Nephron (organoid): ENCODE data around the gene CR1L.

Experiments
- H3K27ac Mint-ChIP-seq, 3 experiments: 2 replicates each; pipeline ENCODE4 v1.8.0; 2020; ENCODE audit warnings: mixed read lengths in 3 of 3, mild to moderate bottlenecking in 2 of 3, moderate library complexity in 1 of 3
- H3K27me3 Mint-ChIP-seq: 2 replicates; pipeline ENCODE4 v1.8.0; 2021; ENCODE audit warnings: low read depth, mild to moderate bottlenecking, moderate library complexity, mixed read lengths
- H3K36me3 Mint-ChIP-seq: 2 replicates; pipeline ENCODE4 v1.8.0; 2020; ENCODE audit warnings: low read depth, mixed read lengths
- H3K4me1 Mint-ChIP-seq: 2 replicates; pipeline ENCODE4 v1.8.0; 2020; ENCODE audit warnings: mixed read lengths
- H3K4me3 Mint-ChIP-seq, 3 experiments: 2 replicates each; pipeline ENCODE4 v1.8.0; 2020; ENCODE audit warnings: mild to moderate bottlenecking in 3 of 3, mixed read lengths in 3 of 3, moderate library complexity in 2 of 3
- H3K9me3 Mint-ChIP-seq: 2 replicates; pipeline ENCODE4 v1.8.0; 2020; ENCODE audit warnings: mixed read lengths
- CTCF ChIP-seq, 3 experiments: fragments of 200-600 bp; sonication (generic); IDR thresholded peaks; one replicate each; pipeline ENCODE4 v1.5.0; 2021; ENCODE audit warnings: antibody characterized with exemption in 3 of 3; ENCODE audit not compliant: unreplicated experiment in 3 of 3

CR1L gene

GRCh38 chr1:207740207-207740606, 95.3 kb downstream of the CR1L start:
- H3K4me1 Mint-ChIP-seq: no peaks in the 10 kb centered on the region
- peaks cover 5% of the 10 kb centered on the region for H3K27me3 Mint-ChIP-seq
- H3K9me3 Mint-ChIP-seq: peaks cover 10% of the 10 kb centered on the region
- H3K4me3 Mint-ChIP-seq: no peak overlapping the region
- TF ChIP-seq CTCF (IDR thresholded peaks at IDR 0.05; ENCODE audit: unreplicated experiment in 3 of 3): no peak
- H3K27ac Mint-ChIP-seq: no peak overlapping the region
- H3K36me3 Mint-ChIP-seq: no peaks in the 10 kb centered on the region

GRCh38 chr1:207742850-207743555, 98.1 kb downstream of the CR1L start:
- TF ChIP-seq CTCF (IDR thresholded peaks at IDR 0.05; ENCODE audit: unreplicated experiment in 3 of 3): no peak

GRCh38 chr1:207744000-207744534, 99.1 kb downstream of the CR1L start:
- H3K27ac Mint-ChIP-seq: no peak overlapping the region

More at GRCh38 chr1:207742850-207743555, 98.1 kb downstream of the CR1L start:
- Mint-ChIP-seq H3K27ac (no peak overlapping the region), H3K27me3 (peaks cover 5% of the 10 kb centered on the region), H3K4me1 (no peaks in the 10 kb centered on the region), H3K4me3 (no peak overlapping the region), H3K9me3 (peaks cover 7% of the 10 kb centered on the region), H3K36me3 (no peaks in the 10 kb centered on the region)

GRCh38 chr1:207745285-207745684, 100.4 kb downstream of the CR1L start:
- no peaks in the 10 kb centered on the region for H3K36me3 Mint-ChIP-seq
- no peak overlapping the region for H3K4me3 Mint-ChIP-seq
- peaks cover 7% of the 10 kb centered on the region for H3K9me3 Mint-ChIP-seq
- H3K4me1 Mint-ChIP-seq: peaks cover 15% of the 10 kb centered on the region
- no peak for TF ChIP-seq CTCF (IDR thresholded peaks at IDR 0.05; ENCODE audit: unreplicated experiment in 3 of 3)
- H3K27ac Mint-ChIP-seq: no peak overlapping the region
- H3K27me3 Mint-ChIP-seq: peaks cover 5% of the 10 kb centered on the region

More at GRCh38 chr1:207744000-207744534, 99.1 kb downstream of the CR1L start:
- TF ChIP-seq CTCF (IDR thresholded peaks at IDR 0.05; ENCODE audit: unreplicated experiment in 3 of 3): no peak
- Mint-ChIP-seq H3K9me3 (peaks cover 7% of the 10 kb centered on the region), H3K4me1 (peaks cover 7% of the 10 kb centered on the region), H3K27me3 (peaks cover 5% of the 10 kb centered on the region), H3K4me3 (no peak overlapping the region), H3K36me3 (no peaks in the 10 kb centered on the region)

- TF ChIP-seq CTCF (IDR thresholded peaks at IDR 0.05; ENCODE audit: unreplicated experiment in 3 of 3): no peak
- no peak overlapping the region for H3K4me3 Mint-ChIP-seq
- H3K9me3 Mint-ChIP-seq: peaks cover 7% of the 10 kb centered on the region
- no peaks in the 10 kb centered on the region for H3K36me3 Mint-ChIP-seq
- H3K4me1 Mint-ChIP-seq: peaks cover 20% of the 10 kb centered on the region
- H3K27ac Mint-ChIP-seq: no peak overlapping the region
- no peaks in the 10 kb centered on the region for H3K27me3 Mint-ChIP-seq
These were observed 101.2 kb downstream of the CR1L start for GRCh38 chr1:207745839-207746767.
